CD8-positive, alpha-beta memory T cell (primary cell): ENCODE results near the gene SNX20. TPM values are rescaled to one million over a fixed set of nuclear protein-coding genes. Genes with fewer than 3 reads are reported as not detected.

Source experiments
- CTCF ChIA-PET: fragments of 350-600 bp; sonication (Branson Sonifier 250); formaldehyde crosslinking; loops from one replicate; lab custom pipeline; 2021; ENCODE audit warnings: antibody characterized with exemption; lab: Charles Lee
- POLR2A ChIA-PET: fragments of 350-600 bp; sonication (Branson Sonifier 250); formaldehyde crosslinking; loops from one replicate; lab custom pipeline; 2021; ENCODE audit warnings: antibody characterized with exemption; lab: Charles Lee
- DNase-seq, 5 donors: peaks; one replicate each; pipeline versions ENCODE4 v3.0.0 to v3.0.0-alpha.2; 2020 to 2022; ENCODE audit warnings: mixed read lengths in 1 of 5
- H3K27ac ChIP-seq: one replicate; pipeline ENCODE4 v1.7.0; 2013; ENCODE audit warnings: low read depth, mild to moderate bottlenecking, low read length, moderate library complexity
- H3K27me3 ChIP-seq: 2 replicates; pipeline ENCODE4 v1.7.0; 2013; ENCODE audit warnings: low read length, mild to moderate bottlenecking; ENCODE audit not compliant: insufficient read depth, poor library complexity, severe bottlenecking
- H3K36me3 ChIP-seq: 2 replicates; pipeline ENCODE4 v1.7.0; 2013; ENCODE audit warnings: mild to moderate bottlenecking, low read length, moderate library complexity; ENCODE audit not compliant: insufficient read depth
- H3K4me1 ChIP-seq: 2 replicates; pipeline ENCODE4 v1.7.0; 2013; ENCODE audit warnings: mild to moderate bottlenecking, low read length, moderate library complexity; ENCODE audit not compliant: insufficient read depth
- H3K4me3 ChIP-seq: 2 replicates; pipeline ENCODE4 v1.7.0; 2013; ENCODE audit warnings: mild to moderate bottlenecking, low read length
- H3K9me3 ChIP-seq: 2 replicates; pipeline ENCODE4 v1.7.0; 2013; ENCODE audit warnings: mild to moderate bottlenecking, low read length
- H3K27ac Mint-ChIP-seq, 8 donors: one replicate each; pipeline ENCODE4 v1.8.0; 2020 to 2021; ENCODE audit warnings: mixed read lengths in 8 of 8, mild to moderate bottlenecking in 6 of 8, inconsistent platforms in 3 of 8, moderate library complexity in 3 of 8
- H3K27me3 Mint-ChIP-seq, 2 donors: one replicate each; pipeline ENCODE4 v1.8.0; 2020 to 2021; ENCODE audit warnings: mixed read lengths in 2 of 2, mild to moderate bottlenecking in 1 of 2, moderate library complexity in 1 of 2
- H3K36me3 Mint-ChIP-seq, 3 donors: one replicate each; pipeline ENCODE4 v1.8.0; 2020 to 2021; ENCODE audit warnings: mixed read lengths in 3 of 3, inconsistent platforms in 1 of 3, mild to moderate bottlenecking in 1 of 3
- H3K4me1 Mint-ChIP-seq, 3 donors: one replicate each; pipeline ENCODE4 v1.8.0; 2020 to 2021; ENCODE audit warnings: mixed read lengths in 3 of 3, inconsistent platforms in 1 of 3, mild to moderate bottlenecking in 1 of 3
- H3K4me3 Mint-ChIP-seq, 7 donors: one replicate each; pipeline ENCODE4 v1.8.0; 2020 to 2021; ENCODE audit warnings: mixed read lengths in 7 of 7, mild to moderate bottlenecking in 6 of 7, moderate library complexity in 4 of 7, inconsistent platforms in 2 of 7
- H3K9me3 Mint-ChIP-seq, 5 donors: one replicate each; pipeline ENCODE4 v1.8.0; 2020 to 2022; ENCODE audit warnings: mixed read lengths in 5 of 5, mild to moderate bottlenecking in 3 of 5, moderate library complexity in 2 of 5, inconsistent platforms in 1 of 5
- polyA plus RNA-seq: library from polyadenylated mRNA; unstranded; fragments of 300-500 nt; fragmentation: Illumina TruSeq; gene quantifications from one replicate; pipeline ENCODE4 v1.2.3, GENCODE V29; 2021
- total RNA-seq, 2 experiments: library from RNA; stranded (reverse); gene quantifications; one replicate each; pipeline ENCODE4 v1.2.3, GENCODE V29; 2021

SNX20 gene
- total and polyA plus RNA-seq, 3 experiments from 2014 or later = 25.0 to 61.7 (median 27.8) TPM

DNA sequence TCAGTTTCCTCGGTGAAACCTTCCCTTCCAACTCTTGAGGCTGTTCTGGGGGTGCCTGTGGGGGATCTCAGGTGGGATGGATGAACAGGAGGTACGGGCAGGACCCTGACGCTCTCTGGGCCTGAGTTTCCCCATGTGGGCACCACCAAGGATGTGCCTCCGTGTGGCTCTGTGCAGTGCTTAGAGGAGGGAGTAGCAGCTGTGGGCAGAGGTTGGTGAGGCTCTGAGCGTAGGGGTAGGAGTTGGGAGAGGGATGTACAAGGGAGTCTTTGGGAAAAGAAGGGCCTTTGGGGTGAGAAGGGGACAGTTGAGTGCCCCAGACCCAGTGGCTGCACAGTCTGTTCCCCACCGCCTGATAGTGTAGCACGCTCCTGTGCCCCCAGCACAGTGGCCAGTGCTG lies 59.1 kb downstream of the SNX20 start:
- no peaks in the 10 kb centered on the region for H3K27me3 ChIP-seq
- peaks cover 0 to 4% (median 0%) of the 10 kb centered on the region in 3 donors for H3K36me3 Mint-ChIP-seq
- no peaks in the 10 kb centered on the region for H3K9me3 Mint-ChIP-seq
- H3K4me1 ChIP-seq = peaks cover 26% of the 10 kb centered on the region
- no peaks in the 10 kb centered on the region for H3K36me3 ChIP-seq
- no peak overlapping the region for H3K27ac ChIP-seq
- POLR2A ChIA-PET = no interaction called here
- CTCF ChIA-PET = interaction anchor here (2.0 kb wide), 1 partner anchor 43 kb away, joined by 5 read pairs; no protein-coding TSS in a partner anchor
- no peak overlapping the region for H3K27ac Mint-ChIP-seq
- no peak for DNase-seq
- H3K27me3 Mint-ChIP-seq = peaks cover 0 to 2% of the 10 kb centered on the region in 2 donors
- no peak overlapping the region for H3K4me3 Mint-ChIP-seq
- no peak overlapping the region for H3K4me3 ChIP-seq
- peaks cover 8 to 15% (median 11%) of the 10 kb centered on the region in 3 donors for H3K4me1 Mint-ChIP-seq
- no peaks in the 10 kb centered on the region for H3K9me3 ChIP-seq

Other genes starting within 250 kb of the SNX20 start
- 1 to 10 TPM; 1.2 to 1.5 TPM for gene NKD1, start 132.9 kb downstream of the SNX20 start, total RNA-seq
- gene NKD1, start 132.9 kb downstream of the SNX20 start, polyA plus RNA-seq = 0.45 TPM
- gene NOD2, start 12.3 kb upstream of the SNX20 start, total RNA-seq = 1 to 10 TPM; 1.8 TPM
- 1.9 TPM for gene NOD2, start 12.3 kb upstream of the SNX20 start, polyA plus RNA-seq
- 100 to 1,000 TPM; 144 to 152 TPM for gene CYLD, start 60.8 kb upstream of the SNX20 start, total RNA-seq
- 105 TPM for gene CYLD, start 60.8 kb upstream of the SNX20 start, polyA plus RNA-seq